ENCODE results near the gene CDK1. TPM values are rescaled to one million over a fixed set of nuclear protein-coding genes. Genes with fewer than 3 reads are reported as not detected.
"Not testable (repeated sequence)": the region's sequence is repeated elsewhere in the genome, so short reads cannot be mapped to it uniquely, and the experiment has no call there.

Gene CDK1
- total and polyA plus RNA-seq, 2 experiments from 2014 or later: 40.5 to 43.2 TPM

GRCh38 chr10:60827791-60828488 is 49.7 kb downstream of the CDK1 start:
- no peak for TF ChIP-seq EZH2 (IDR thresholded peaks at IDR 0.05; ENCODE audit: insufficient read depth, poor library complexity, severe bottlenecking)
- in situ Hi-C loops (cut with MboI): no loop called here
- H3K27me3 ChIP-seq (replicated peaks; ENCODE audit: insufficient read depth): no peaks in the 10 kb centered on the region
- peak overlapping the region; percentile 33 for H3K27ac ChIP-seq
- no peaks in the 10 kb centered on the region for H3K36me3 ChIP-seq (ENCODE audit: low read depth)
- H3K9me2 ChIP-seq (ENCODE audit: insufficient read depth): no peaks in the 10 kb centered on the region
- peak overlapping the region; percentile 65 for H3K4me2 ChIP-seq (ENCODE audit: unreplicated experiment)
- peaks cover 19% of the 10 kb centered on the region for H3F3A ChIP-seq (ENCODE audit: insufficient read depth)
- peaks cover 15% of the 10 kb centered on the region for H3K4me1 ChIP-seq (ENCODE audit: insufficient read depth)
- H4K20me1 ChIP-seq (ENCODE audit: insufficient read depth): no peaks in the 10 kb centered on the region
- H3K4me3 ChIP-seq: 0 out of 2 replicates have a peak overlapping the region, but pooled peaks have one; percentile 7
- WGBS, 2 experiments (ENCODE audit: low coverage in 1 of 2, low lambda C conversion rate in 2 of 2, missing lambda C conversion rate in 2 of 2): 45 to 48% methylated on average over 5 of the region's 5 CpGs
- peak; percentile 68 for DNase-seq
- no peak overlapping the region for H3K9ac ChIP-seq
- H3K9me3 ChIP-seq (ENCODE audit: low read depth): no peaks in the 10 kb centered on the region
- no peaks in the 10 kb centered on the region for H3K79me2 ChIP-seq (ENCODE audit: insufficient read depth)
- H2AFZ ChIP-seq: peak overlapping the region; percentile 1; the same call in 1 of the 2 replicates

GRCh38 chr10:60828489-60828852 is 50.2 kb downstream of the CDK1 start:
- peak; percentile 52 for DNase-seq
- WGBS, 2 experiments (ENCODE audit: low coverage in 1 of 2, low lambda C conversion rate in 2 of 2, missing lambda C conversion rate in 2 of 2): 47 to 60% methylated on average over 1 of the region's 1 CpG
- no peaks in the 10 kb centered on the region for H4K20me1 ChIP-seq (ENCODE audit: insufficient read depth)
- H2AFZ ChIP-seq: peak overlapping the region; percentile 1; the same call in 1 of the 2 replicates
- H3K4me1 ChIP-seq (ENCODE audit: insufficient read depth): peaks cover 15% of the 10 kb centered on the region
- peak overlapping the region; percentile 33 for H3K27ac ChIP-seq
- H3K9me2 ChIP-seq (ENCODE audit: insufficient read depth): no peaks in the 10 kb centered on the region
- H3K79me2 ChIP-seq (ENCODE audit: insufficient read depth): no peaks in the 10 kb centered on the region
- no peaks in the 10 kb centered on the region for H3K9me3 ChIP-seq (ENCODE audit: low read depth)
- peaks cover 19% of the 10 kb centered on the region for H3F3A ChIP-seq (ENCODE audit: insufficient read depth)
- in situ Hi-C loops (cut with MboI): no loop called here
- H3K27me3 ChIP-seq (replicated peaks; ENCODE audit: insufficient read depth): no peaks in the 10 kb centered on the region
- no peak overlapping the region for H3K4me3 ChIP-seq
- H3K9ac ChIP-seq: no peak overlapping the region
- H3K4me2 ChIP-seq (ENCODE audit: unreplicated experiment): peak overlapping the region; percentile 65
- H3K36me3 ChIP-seq (ENCODE audit: low read depth): no peaks in the 10 kb centered on the region
- no peak for TF ChIP-seq EZH2 (IDR thresholded peaks at IDR 0.05; ENCODE audit: insufficient read depth, poor library complexity, severe bottlenecking)
- no peak for TF ChIP-seq EZH2phosphoT487 (IDR thresholded peaks at IDR 0.05; ENCODE audit: insufficient read depth, low read depth)

- H3K36me3 ChIP-seq (ENCODE audit: low read depth); H3K4me3 ChIP-seq; H3K9me3 ChIP-seq (ENCODE audit: low read depth); H2AFZ ChIP-seq; H3K27me3 ChIP-seq (replicated peaks; ENCODE audit: insufficient read depth); H3K9ac ChIP-seq; H3K4me2 ChIP-seq (ENCODE audit: unreplicated experiment); in situ Hi-C loops (cut with MboI); H4K20me1 ChIP-seq (ENCODE audit: insufficient read depth); H3K27ac ChIP-seq; H3K9me2 ChIP-seq (ENCODE audit: insufficient read depth); DNase-seq; H3K79me2 ChIP-seq (ENCODE audit: insufficient read depth): not testable (repeated sequence)
- H3K4me1 ChIP-seq (ENCODE audit: insufficient read depth): peaks cover 15% of the 10 kb centered on the region
- peaks cover 19% of the 10 kb centered on the region for H3F3A ChIP-seq (ENCODE audit: insufficient read depth)
- 72 to 79% methylated on average over 4 of the region's 4 CpGs for WGBS, 2 experiments (ENCODE audit: low coverage in 1 of 2, low lambda C conversion rate in 2 of 2, missing lambda C conversion rate in 2 of 2)
Measured at GRCh38 chr10:60832136-60832535, 53.9 kb downstream of the CDK1 start.

GRCh38 chr10:60834401-60834800 is 56.1 kb downstream of the CDK1 start:
- Histone ChIP-seq H3K9me2 (ENCODE audit: insufficient read depth) (no peaks in the 10 kb centered on the region), H3K4me3 (no peak overlapping the region), H3K4me1 (ENCODE audit: insufficient read depth) (no peaks in the 10 kb centered on the region), H3K9me3 (ENCODE audit: low read depth) (no peaks in the 10 kb centered on the region), H3K27ac (no peak overlapping the region), H3K4me2 (ENCODE audit: unreplicated experiment) (no peak overlapping the region), H3K9ac (no peak overlapping the region), H3K79me2 (ENCODE audit: insufficient read depth) (no peaks in the 10 kb centered on the region), H3K36me3 (ENCODE audit: low read depth) (no peaks in the 10 kb centered on the region), H3F3A (ENCODE audit: insufficient read depth) (peaks cover under 1% of the 10 kb centered on the region; the same call in 1 of the 2 replicates), H4K20me1 (ENCODE audit: insufficient read depth) (no peaks in the 10 kb centered on the region), H2AFZ (no peak overlapping the region), H3K27me3 (replicated peaks; ENCODE audit: insufficient read depth) (no peaks in the 10 kb centered on the region)
- no peak for TF ChIP-seq EZH2 (IDR thresholded peaks at IDR 0.05; ENCODE audit: insufficient read depth, poor library complexity, severe bottlenecking)
- no peak for TF ChIP-seq EZH2phosphoT487 (IDR thresholded peaks at IDR 0.05; ENCODE audit: insufficient read depth, low read depth)
- DNase-seq: no peak
- in situ Hi-C loops (cut with MboI): no loop called here

- Histone ChIP-seq H3K9ac (no peak overlapping the region), H3K4me1 (ENCODE audit: insufficient read depth) (no peaks in the 10 kb centered on the region), H2AFZ (no peak overlapping the region), H3K36me3 (ENCODE audit: low read depth) (no peaks in the 10 kb centered on the region), H3K4me2 (ENCODE audit: unreplicated experiment) (no peak overlapping the region), H3K27ac (no peak overlapping the region), H3K79me2 (ENCODE audit: insufficient read depth) (no peaks in the 10 kb centered on the region), H3K4me3 (no peak overlapping the region), H4K20me1 (ENCODE audit: insufficient read depth) (no peaks in the 10 kb centered on the region), H3K9me3 (ENCODE audit: low read depth) (no peaks in the 10 kb centered on the region), H3F3A (ENCODE audit: insufficient read depth) (no peaks in the 10 kb centered on the region), H3K9me2 (ENCODE audit: insufficient read depth) (no peaks in the 10 kb centered on the region), H3K27me3 (replicated peaks; ENCODE audit: insufficient read depth) (no peaks in the 10 kb centered on the region)
- DNase-seq: no peak
- WGBS, 2 experiments (ENCODE audit: low coverage in 1 of 2, low lambda C conversion rate in 2 of 2, missing lambda C conversion rate in 2 of 2): 55 to 67% methylated on average over 2 of the region's 2 CpGs
- in situ Hi-C loops (cut with MboI): no loop called here
- TF ChIP-seq EZH2phosphoT487 (IDR thresholded peaks at IDR 0.05; ENCODE audit: insufficient read depth, low read depth) (no peak), EZH2 (IDR thresholded peaks at IDR 0.05; ENCODE audit: insufficient read depth, poor library complexity, severe bottlenecking) (no peak)
Measured at GRCh38 chr10:60835049-60835448, 56.8 kb downstream of the CDK1 start.

- in situ Hi-C loops (cut with MboI); H2AFZ ChIP-seq; H3K9me3 ChIP-seq (ENCODE audit: low read depth); H3K4me1 ChIP-seq (ENCODE audit: insufficient read depth); H3F3A ChIP-seq (ENCODE audit: insufficient read depth); H3K36me3 ChIP-seq (ENCODE audit: low read depth); H3K4me2 ChIP-seq (ENCODE audit: unreplicated experiment); H3K9ac ChIP-seq; H3K27me3 ChIP-seq (replicated peaks; ENCODE audit: insufficient read depth); H3K4me3 ChIP-seq; H3K9me2 ChIP-seq (ENCODE audit: insufficient read depth); H3K79me2 ChIP-seq (ENCODE audit: insufficient read depth); DNase-seq; H4K20me1 ChIP-seq (ENCODE audit: insufficient read depth); H3K27ac ChIP-seq: not testable (repeated sequence)
- WGBS, 2 experiments (ENCODE audit: low coverage in 1 of 2, low lambda C conversion rate in 2 of 2, missing lambda C conversion rate in 2 of 2): 83 to 90% methylated on average over 10 of the region's 10 CpGs
Measured at GRCh38 chr10:60841227-60841626, 62.9 kb downstream of the CDK1 start.

Measured in GM23248 (cell line).